H1 (cell line): ENCODE data around the gene MRPS2. TPM values are rescaled to one million over a fixed set of nuclear protein-coding genes. Genes with fewer than 3 reads are reported as not detected.

Experiments
- CTCF ChIA-PET: fragments of 300-600 bp; sonication (Branson Sonifier 250); formaldehyde crosslinking; loops from one replicate; lab custom pipeline; 2021; ENCODE audit not compliant: partially characterized antibody; lab: Charles Lee
- POLR2A ChIA-PET: fragments of 300-600 bp; sonication (Branson Sonifier 250); formaldehyde crosslinking; loops from one replicate; lab custom pipeline; 2021; ENCODE audit warnings: inconsistent platforms; ENCODE audit not compliant: partially characterized antibody; lab: Charles Lee
- DNase-seq, 2 experiments: peaks; one replicate each; pipeline versions ENCODE4 v3.0.0 to v3.0.0-alpha.2; 2010 to 2022; ENCODE audit warnings: low spot score in 2 of 2, low read depth in 1 of 2, mixed read lengths in 1 of 2
- FAIRE-seq: peaks from 2 replicates; lab custom pipeline; 2011; peaks lifted over from hg19 to GRCh38; lab: Jason Lieb, UNC
- H2AFZ ChIP-seq: 2 replicates; pipeline ENCODE4 v1.8.1; 2012; ENCODE audit warnings: low read length, inconsistent platforms
- H2AK5ac ChIP-seq: 2 replicates; pipeline ENCODE4 v1.6.1; 2013; ENCODE audit warnings: low read depth, low read length
- H2BK120ac ChIP-seq: replicated peaks from 2 replicates; pipeline ENCODE3; 2013; ENCODE audit warnings: low read depth, low read length, inconsistent platforms
- H2BK12ac ChIP-seq: 2 replicates; pipeline ENCODE4 v1.6.1; 2013; ENCODE audit warnings: low read depth, low read length
- H2BK15ac ChIP-seq: 2 replicates; pipeline ENCODE4 v1.6.1; 2013; ENCODE audit warnings: low read length
- H2BK20ac ChIP-seq: 2 replicates; pipeline ENCODE4 v1.6.1; 2013; ENCODE audit warnings: low read length
- H2BK5ac ChIP-seq: 2 replicates; pipeline ENCODE4 v1.6.1; 2013; ENCODE audit warnings: low read depth, low read length
- H3K14ac ChIP-seq: 2 replicates; pipeline ENCODE4 v1.6.1; 2013; ENCODE audit warnings: inconsistent platforms; ENCODE audit not compliant: insufficient read length
- H3K18ac ChIP-seq: 2 replicates; pipeline ENCODE4 v1.6.1; 2013; ENCODE audit warnings: low read length; ENCODE audit errors: extremely low read depth
- H3K23ac ChIP-seq: 2 replicates; pipeline ENCODE4 v1.6.1; 2013; ENCODE audit warnings: inconsistent platforms; ENCODE audit not compliant: insufficient read length
- H3K23me2 ChIP-seq: 2 replicates; pipeline ENCODE4 v1.6.1; 2013; ENCODE audit warnings: low read depth, low read length
- H3K27ac ChIP-seq: 2 replicates; pipeline ENCODE4 v1.6.1; 2011; ENCODE audit warnings: low read depth, low read length, inconsistent platforms
- H3K27me3 ChIP-seq, 4 experiments: replicated peaks in 1 of 4; 1 replicate in 1 of 4; 2 replicates in 3 of 4; pipeline versions ENCODE4 v1.6.1 to v1.8.1; 2011 to 2013; ENCODE audit warnings: low read length in 3 of 4, mild to moderate bottlenecking in 3 of 4, inconsistent platforms in 2 of 4, mixed read lengths in 2 of 4, moderate library complexity in 1 of 4; ENCODE audit not compliant: control insufficient read depth in 3 of 4, insufficient read depth in 3 of 4; ENCODE audit errors: extremely low read depth in 1 of 4
- H3K36me3 ChIP-seq, 4 experiments: 2 replicates each; pipeline versions ENCODE4 v1.6.1 to v1.8.1; 2011 to 2013; ENCODE audit warnings: mild to moderate bottlenecking in 4 of 4, low read length in 3 of 4, moderate library complexity in 2 of 4, control low read depth in 1 of 4, inconsistent platforms in 1 of 4; ENCODE audit not compliant: insufficient read depth in 4 of 4, control insufficient read depth in 2 of 4
- H3K4ac ChIP-seq: replicated peaks from 2 replicates; pipeline ENCODE3; 2013; ENCODE audit warnings: low read length, low read depth, mixed read lengths, inconsistent platforms; ENCODE audit not compliant: insufficient read length
- H3K4me1 ChIP-seq, 4 experiments: replicated peaks in 1 of 4; 1 replicate in 1 of 4; 2 replicates in 3 of 4; pipeline versions ENCODE4 v1.6.1 to v1.8.1; 2011 to 2013; ENCODE audit warnings: low read length in 3 of 4, inconsistent platforms in 2 of 4, mixed read lengths in 1 of 4; ENCODE audit not compliant: insufficient read depth in 4 of 4, control insufficient read depth in 3 of 4
- H3K4me2 ChIP-seq, 2 experiments: 2 replicates each; pipeline versions ENCODE4 v1.6.1 to v1.8.1; 2011 to 2013; ENCODE audit warnings: low read depth in 2 of 2, low read length in 2 of 2, control low read depth in 1 of 2, inconsistent platforms in 1 of 2, mild to moderate bottlenecking in 1 of 2; ENCODE audit not compliant: insufficient read depth in 1 of 2
- H3K4me3 ChIP-seq, 4 experiments: fragments of 200-600, 300-600 bp in 1 of 4; sonication (generic), shearing (Covaris generic), sonication (Bioruptor Twin) in 1 of 4; 2 replicates each; pipeline versions ENCODE4 v1.5.1 to v1.8.1; 2011 to 2016; ENCODE audit warnings: low read length in 4 of 4, low read depth in 3 of 4, control low read depth in 2 of 4, inconsistent platforms in 2 of 4, mild to moderate bottlenecking in 2 of 4, mixed read lengths in 1 of 4, moderate library complexity in 1 of 4; ENCODE audit not compliant: insufficient read depth in 2 of 4; ENCODE audit errors: extremely low read depth in 1 of 4
- H3K56ac ChIP-seq: replicated peaks from 2 replicates; pipeline ENCODE3; 2013; ENCODE audit warnings: low read depth, mild to moderate bottlenecking, mixed read lengths, low read length, inconsistent platforms; ENCODE audit not compliant: insufficient read length
- H3K79me1 ChIP-seq: 2 replicates; pipeline ENCODE4 v1.6.1; 2013; ENCODE audit warnings: low read depth, low read length, control low read depth
- H3K79me2 ChIP-seq, 2 experiments: 2 replicates each; pipeline versions ENCODE4 v1.6.1 to v1.8.1; 2012 to 2013; ENCODE audit warnings: low read length in 2 of 2, mild to moderate bottlenecking in 2 of 2, inconsistent platforms in 1 of 2; ENCODE audit not compliant: insufficient read depth in 2 of 2, control insufficient read depth in 1 of 2
- H3K9ac ChIP-seq, 4 experiments: replicated peaks in 1 of 4; 1 replicate in 1 of 4; 2 replicates in 3 of 4; pipeline versions ENCODE4 v1.6.1 to v1.8.1; 2011 to 2013; ENCODE audit warnings: low read depth in 3 of 4, low read length in 3 of 4, control low read depth in 2 of 4, mild to moderate bottlenecking in 2 of 4, moderate library complexity in 2 of 4, inconsistent platforms in 1 of 4; ENCODE audit errors: extremely low read depth in 1 of 4
- H3K9me3 ChIP-seq, 2 experiments: 2 replicates each; pipeline versions ENCODE4 v1.6.1 to v1.8.1; 2012 to 2013; ENCODE audit warnings: mild to moderate bottlenecking in 2 of 2, moderate library complexity in 2 of 2, control low read depth in 1 of 2, inconsistent platforms in 1 of 2, low read depth in 1 of 2, low read length in 1 of 2, mixed read lengths in 1 of 2; ENCODE audit not compliant: insufficient read depth in 2 of 2
- H4K20me1 ChIP-seq, 2 experiments: replicated peaks in 1 of 2; 2 replicates each; pipeline versions ENCODE3 to v1.8.1; 2011 to 2013; ENCODE audit warnings: inconsistent platforms in 2 of 2, low read length in 2 of 2, mild to moderate bottlenecking in 1 of 2; ENCODE audit not compliant: insufficient read depth in 2 of 2, control insufficient read depth in 1 of 2
- H4K5ac ChIP-seq: 2 replicates; pipeline ENCODE4 v1.6.1; 2013; ENCODE audit warnings: low read length, low read depth, mixed read lengths, inconsistent platforms; ENCODE audit not compliant: insufficient read length
- H4K8ac ChIP-seq: 2 replicates; pipeline ENCODE4 v1.8.0; 2013; ENCODE audit warnings: mild to moderate bottlenecking, moderate library complexity, low read length, inconsistent platforms; ENCODE audit not compliant: insufficient read depth; ENCODE audit errors: extremely low read depth
- H4K91ac ChIP-seq: replicated peaks from 2 replicates; pipeline ENCODE3; 2013; ENCODE audit warnings: low read length, mixed read lengths, inconsistent platforms; ENCODE audit not compliant: insufficient read length
- EZH2 ChIP-seq: fragments of 200-600 bp; sonication (generic); IDR thresholded peaks from 2 replicates; pipeline ENCODE4 v1.7.1; 2012; ENCODE audit warnings: low read depth, mild to moderate bottlenecking, moderate library complexity, low read length, inconsistent platforms; ENCODE audit not compliant: severe bottlenecking
- FOSL1 ChIP-seq: IDR thresholded peaks from 2 replicates; pipeline ENCODE4 v1.6.1; 2011; ENCODE audit warnings: mild to moderate bottlenecking, low read depth, low read length, moderate library complexity; ENCODE audit not compliant: insufficient read depth
- GABPA ChIP-seq: IDR thresholded peaks from 2 replicates; pipeline ENCODE4 v1.6.1; 2011; ENCODE audit warnings: mild to moderate bottlenecking, low read length, moderate library complexity, borderline replicate concordance; ENCODE audit not compliant: insufficient read depth
- GTF2F1 ChIP-seq: IDR thresholded peaks from 2 replicates; pipeline ENCODE4 v1.6.1; 2012; ENCODE audit warnings: low read depth, low read length, improper control_type of control experiment, borderline replicate concordance
- KDM1A ChIP-seq: fragments of 200-600, 300-600 bp; sonication (generic); IDR thresholded peaks from 2 replicates; pipeline ENCODE4 v1.7.1; 2016; ENCODE audit warnings: mild to moderate bottlenecking, low read length, borderline replicate concordance
- RNF2 ChIP-seq: fragments of 200-900, 300-1000 bp; sonication (generic); IDR thresholded peaks from 2 replicates; pipeline ENCODE4 v1.7.1; 2016; ENCODE audit warnings: borderline replicate concordance, low read depth, mild to moderate bottlenecking, antibody characterized with exemption, low read length; ENCODE audit not compliant: poor library complexity, severe bottlenecking; ENCODE audit errors: missing control alignments
- SAP30 ChIP-seq: fragments of 300-600 bp; sonication (generic); IDR thresholded peaks from 2 replicates; pipeline ENCODE4 v1.7.1; 2012; ENCODE audit warnings: low read length, moderate library complexity, mild to moderate bottlenecking, inconsistent platforms; ENCODE audit not compliant: insufficient read depth, insufficient replicate concordance
- SIX5 ChIP-seq: IDR thresholded peaks from 2 replicates; pipeline ENCODE4 v1.6.1; 2011; ENCODE audit warnings: mild to moderate bottlenecking, low read depth, low read length
- TCF12 ChIP-seq: IDR thresholded peaks from 2 replicates; pipeline ENCODE4 v1.6.1; 2011; ENCODE audit warnings: low read depth, mild to moderate bottlenecking, low read length
- WGBS, 2 experiments: shearing (Covaris generic) in 1 of 2; methylation state at CpG; one replicate each; pipeline versions ENCODE4 v1.1.6 to v1.1.7; 2013 to 2015; ENCODE audit warnings: low lambda C conversion rate in 2 of 2, mixed read lengths in 2 of 2, inconsistent platforms in 1 of 2, low coverage in 1 of 2, missing lambda C conversion rate in 1 of 2; ENCODE audit not compliant: insufficient replicate concordance in 2 of 2, insufficient coverage in 1 of 2, insufficient read length in 1 of 2; ENCODE audit errors: extremely low coverage in 1 of 2, missing lambda C conversion rate in 1 of 2; 5-methylcytosine and 5-hydroxymethylcytosine counted together
- polyA plus RNA-seq, 7 experiments: library from polyadenylated mRNA; depleted of rRNA in 3 of 7; stranded (reverse) in 5 of 7; unstranded in 2 of 7; fragments of >200 nt in 5 of 7; fragments of 200-250 nt in 2 of 7; gene quantifications; 1 replicate in 5 of 7; 2 replicates in 1 of 7; 4 replicates in 1 of 7; pipeline versions ENCODE4 v1.2.1 to v1.2.3, GENCODE V29; 2011 to 2013; ENCODE audit warnings: missing spikeins in 2 of 7, mixed read lengths in 2 of 7
- total RNA-seq: library from RNA; stranded (reverse); fragmentation: NEBNext Ultra II Directional; extraction: Animal tissue kit (Norgen Biotek cat#: 25700); gene quantifications from 2 replicates; pipeline ENCODE4 v1.2.1, GENCODE V29; 2021

The MRPS2 gene
- total and polyA plus RNA-seq, 2 of the 8 experiments (the other 6 are each of a cell fraction or from before 2014, with no cell fraction given) = 78.6 to 476 TPM

DNA sequence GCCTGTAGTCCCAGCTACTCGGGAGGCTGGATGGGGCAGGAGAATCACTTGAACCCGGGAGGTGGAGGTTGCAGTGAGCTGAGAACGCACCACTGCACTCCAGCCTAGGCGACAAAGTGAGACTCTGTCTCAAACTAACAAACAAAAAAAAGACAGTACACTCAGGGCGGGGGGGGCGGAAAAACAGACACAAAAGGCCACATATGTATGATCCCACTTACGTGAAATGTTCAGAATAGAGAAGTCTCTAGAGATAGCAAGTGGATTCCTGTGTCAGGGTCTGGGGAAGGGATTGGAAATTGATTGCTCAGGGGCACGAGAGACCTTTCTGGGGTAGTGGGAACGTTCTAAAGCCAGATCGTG is 11.7 kb downstream of the MRPS2 start:
- Histone ChIP-seq H3K23me2 (no peaks in the 10 kb centered on the region), H3K36me3 (no peaks in the 10 kb centered on the region), H3K79me1 (no peaks in the 10 kb centered on the region), H3K14ac (no peak overlapping the region), H2BK20ac (no peak overlapping the region), H2BK5ac (no peak overlapping the region), H3K9ac (no peak overlapping the region), H2BK15ac (no peak overlapping the region), H3K18ac (no peak overlapping the region), H4K91ac (no peak overlapping the region), H3K23ac (no peak overlapping the region), H4K20me1 (no peaks in the 10 kb centered on the region), H2BK120ac (no peak overlapping the region), H3K27me3 (no peaks in the 10 kb centered on the region), H3K79me2 (no peaks in the 10 kb centered on the region), H3K4me2 (no peak overlapping the region), H3K4me3 (no peak overlapping the region), H2AK5ac (no peak overlapping the region), H2BK12ac (no peak overlapping the region), H2AFZ (no peak overlapping the region), H3K9me3 (no peaks in the 10 kb centered on the region), H3K56ac (no peak overlapping the region), H3K4ac (no peak overlapping the region), H4K8ac (no peak overlapping the region), H3K4me1 (no peaks in the 10 kb centered on the region), H4K5ac (no peak overlapping the region), H3K27ac (no peak overlapping the region)
- WGBS, 2 experiments = 93% methylated on average over 10 of the region's 10 CpGs; no CpG with 5 or more reads in 1 of the 2 experiments
- no peak for DNase-seq
- POLR2A ChIA-PET = no interaction called here
- CTCF ChIA-PET = interaction anchor here (1.1 to 1.4 kb wide), 2 partner anchors 12 to 192 kb away, joined by 3 to 4 read pairs; no protein-coding TSS in a partner anchor
- TF ChIP-seq GABPA (no peak), GTF2F1 (no peak), KDM1A (no peak), SAP30 (no peak), SIX5 (no peak), FOSL1 (no peak), EZH2 (no peak), RNF2 (no peak), TCF12 (no peak)
- FAIRE-seq = no peak
